H9 (cell line): ENCODE results near the gene FBXL19. TPM values are rescaled to one million over a fixed set of nuclear protein-coding genes. Genes with fewer than 3 reads are reported as not detected.

Experiments used
- DNase-seq: peaks from one replicate; pipeline ENCODE4 v3.0.0-alpha.2; 2017
- H2AFZ ChIP-seq: one replicate; pipeline ENCODE4 v1.6.1; 2013; ENCODE audit warnings: mild to moderate bottlenecking, low read length, control low read depth, moderate library complexity
- H2AK5ac ChIP-seq: 2 replicates; pipeline ENCODE4 v1.6.1; 2013; ENCODE audit warnings: low read length, control low read depth, mixed read lengths; ENCODE audit not compliant: insufficient read length
- H2BK120ac ChIP-seq: one replicate; pipeline ENCODE4 v1.6.1; 2013; ENCODE audit warnings: low read depth, mild to moderate bottlenecking, low read length, control low read depth, inconsistent platforms; ENCODE audit not compliant: poor library complexity, severe bottlenecking
- H2BK12ac ChIP-seq: 2 replicates; pipeline ENCODE4 v1.6.1; 2013; ENCODE audit warnings: low read length, control low read depth, mixed read lengths, low read depth; ENCODE audit not compliant: insufficient read length
- H2BK15ac ChIP-seq: 2 replicates; pipeline ENCODE4 v1.6.1; 2013; ENCODE audit warnings: low read depth, low read length, control low read depth
- H2BK20ac ChIP-seq: one replicate; pipeline ENCODE4 v1.6.1; 2013; ENCODE audit warnings: low read depth, mild to moderate bottlenecking, low read length, control low read depth, inconsistent platforms; ENCODE audit not compliant: poor library complexity, severe bottlenecking
- H2BK5ac ChIP-seq: 2 replicates; pipeline ENCODE4 v1.6.1; 2013; ENCODE audit warnings: low read length, control low read depth, mixed read lengths; ENCODE audit not compliant: insufficient read length
- H3K14ac ChIP-seq: 2 replicates; pipeline ENCODE4 v1.6.1; 2013; ENCODE audit warnings: low read length, control low read depth; ENCODE audit not compliant: insufficient read depth
- H3K18ac ChIP-seq: 2 replicates; pipeline ENCODE4 v1.6.1; 2013; ENCODE audit warnings: low read depth, mild to moderate bottlenecking, mixed read lengths, low read length, control low read depth; ENCODE audit not compliant: insufficient read length
- H3K23ac ChIP-seq: 2 replicates; pipeline ENCODE4 v1.6.1; 2013; ENCODE audit warnings: low read length, control low read depth, mixed read lengths, low read depth; ENCODE audit not compliant: insufficient read length
- H3K23me2 ChIP-seq: 2 replicates; pipeline ENCODE4 v1.6.1; 2013; ENCODE audit warnings: low read depth, mild to moderate bottlenecking, mixed read lengths, low read length, control low read depth; ENCODE audit not compliant: insufficient read length, poor library complexity, severe bottlenecking
- H3K27ac ChIP-seq: 2 replicates; pipeline ENCODE4 v1.5.1; 2013; ENCODE audit warnings: low read length, control low read depth, mixed read lengths, low read depth; ENCODE audit not compliant: insufficient read length
- H3K27me3 ChIP-seq: 2 replicates; pipeline ENCODE4 v1.6.1; 2013; ENCODE audit warnings: low read length, control low read depth, inconsistent platforms; ENCODE audit not compliant: insufficient read depth
- H3K4ac ChIP-seq: 2 replicates; pipeline ENCODE4 v1.6.1; 2013; ENCODE audit warnings: low read depth, mild to moderate bottlenecking, control low read depth, inconsistent platforms, low read length, moderate library complexity
- H3K4me1 ChIP-seq: 2 replicates; pipeline ENCODE4 v1.6.1; 2013; ENCODE audit warnings: low read length, control low read depth, inconsistent platforms; ENCODE audit not compliant: insufficient read depth
- H3K4me2 ChIP-seq: 2 replicates; pipeline ENCODE4 v1.6.1; 2013; ENCODE audit warnings: low read length, control low read depth, mixed read lengths; ENCODE audit not compliant: insufficient read length, insufficient read depth
- H3K56ac ChIP-seq: 2 replicates; pipeline ENCODE4 v1.6.1; 2013; ENCODE audit warnings: low read depth, mild to moderate bottlenecking, mixed read lengths, low read length, control low read depth; ENCODE audit not compliant: insufficient read length
- H3K79me1 ChIP-seq: 2 replicates; pipeline ENCODE4 v1.6.1; 2013; ENCODE audit warnings: low read depth, mild to moderate bottlenecking, moderate library complexity, low read length, control low read depth, inconsistent platforms; ENCODE audit not compliant: insufficient read depth, poor library complexity, severe bottlenecking
- H3K79me2 ChIP-seq: 2 replicates; pipeline ENCODE4 v1.6.1; 2013; ENCODE audit warnings: low read length, control low read depth, inconsistent platforms; ENCODE audit not compliant: insufficient read depth
- H3K9ac ChIP-seq: 2 replicates; pipeline ENCODE4 v1.6.1; 2013; ENCODE audit warnings: low read length, control low read depth, mixed read lengths; ENCODE audit not compliant: insufficient read length; ENCODE audit errors: extremely low read depth
- H3K9me3 ChIP-seq: one replicate; pipeline ENCODE4 v1.6.1; 2013; ENCODE audit warnings: low read depth, low read length, inconsistent platforms; ENCODE audit not compliant: control insufficient read depth
- H3T11ph ChIP-seq: one replicate; pipeline ENCODE4 v1.6.1; 2013; ENCODE audit warnings: mild to moderate bottlenecking, low read length, control low read depth, inconsistent platforms
- H4K20me1 ChIP-seq: one replicate; pipeline ENCODE4 v1.6.1; 2013; ENCODE audit not compliant: control insufficient read depth, insufficient read length, insufficient read depth
- H4K5ac ChIP-seq: 2 replicates; pipeline ENCODE4 v1.6.1; 2013; ENCODE audit warnings: low read depth, mild to moderate bottlenecking, mixed read lengths, low read length, control low read depth; ENCODE audit not compliant: insufficient read length
- H4K8ac ChIP-seq: replicated peaks from 2 replicates; pipeline ENCODE4 v1.6.1; 2013; ENCODE audit warnings: low read length, control low read depth, mixed read lengths, low read depth; ENCODE audit not compliant: insufficient read length
- H4K91ac ChIP-seq: 2 replicates; pipeline ENCODE4 v1.6.1; 2013; ENCODE audit warnings: low read depth, mild to moderate bottlenecking, moderate library complexity, mixed read lengths, low read length, control low read depth; ENCODE audit not compliant: insufficient read length
- H3K27ac Mint-ChIP-seq, 3 experiments: 2 replicates in 2 of 3; 3 replicates in 1 of 3; pipeline ENCODE4 v1.8.0; 2020 to 2021; ENCODE audit warnings: mixed read lengths in 3 of 3, mild to moderate bottlenecking in 1 of 3, moderate library complexity in 1 of 3
- H3K27me3 Mint-ChIP-seq: 2 replicates; pipeline ENCODE4 v1.8.0; 2021; ENCODE audit warnings: low read depth, mild to moderate bottlenecking, moderate library complexity, mixed read lengths
- H3K36me3 Mint-ChIP-seq, 3 experiments: 2 replicates in 2 of 3; 3 replicates in 1 of 3; pipeline ENCODE4 v1.8.0; 2020 to 2021; ENCODE audit warnings: low read depth in 3 of 3, mixed read lengths in 3 of 3; ENCODE audit not compliant: insufficient read depth in 1 of 3
- H3K4me1 Mint-ChIP-seq, 2 experiments: 2 replicates each; pipeline ENCODE4 v1.8.0; 2020; ENCODE audit warnings: mixed read lengths in 2 of 2
- H3K4me3 Mint-ChIP-seq, 2 experiments: 2 replicates in 1 of 2; 3 replicates in 1 of 2; pipeline ENCODE4 v1.8.0; 2020 to 2021; ENCODE audit warnings: mild to moderate bottlenecking in 2 of 2, mixed read lengths in 2 of 2, moderate library complexity in 1 of 2
- H3K9me3 Mint-ChIP-seq, 2 experiments: 2 replicates in 1 of 2; 3 replicates in 1 of 2; pipeline ENCODE4 v1.8.0; 2020; ENCODE audit warnings: mild to moderate bottlenecking in 2 of 2, mixed read lengths in 2 of 2, moderate library complexity in 1 of 2
- WGBS: extraction: QIAGEN DNeasy Blood & Tissue Kit; methylation state at CpG from one replicate; pipeline ENCODE4 v1.1.7; 2013; ENCODE audit warnings: missing lambda C conversion rate, low lambda C conversion rate, mixed read lengths; ENCODE audit not compliant: insufficient read length; ENCODE audit errors: extremely low coverage; 5-methylcytosine and 5-hydroxymethylcytosine counted together
- total RNA-seq: library from RNA; stranded (reverse); gene quantifications from 2 replicates; pipeline ENCODE4 v1.2.1, GENCODE V29; 2021
- TF ChIP-seq, protein P1 (sequence below): fragments of 200-600 bp; sonication (generic); conservative IDR thresholded peaks from 3 replicates; pipeline ENCODE4 v1.8.0; 2021; ENCODE audit warnings: antibody characterized with exemption, mild to moderate bottlenecking

Gene FBXL19
- total RNA-seq, 1 experiment from 2014 or later: 66.8 TPM

GRCh38 chr16:30925995-30926811 is 2.8 kb downstream of the FBXL19 start:
- TF ChIP-seq, protein P1, sequence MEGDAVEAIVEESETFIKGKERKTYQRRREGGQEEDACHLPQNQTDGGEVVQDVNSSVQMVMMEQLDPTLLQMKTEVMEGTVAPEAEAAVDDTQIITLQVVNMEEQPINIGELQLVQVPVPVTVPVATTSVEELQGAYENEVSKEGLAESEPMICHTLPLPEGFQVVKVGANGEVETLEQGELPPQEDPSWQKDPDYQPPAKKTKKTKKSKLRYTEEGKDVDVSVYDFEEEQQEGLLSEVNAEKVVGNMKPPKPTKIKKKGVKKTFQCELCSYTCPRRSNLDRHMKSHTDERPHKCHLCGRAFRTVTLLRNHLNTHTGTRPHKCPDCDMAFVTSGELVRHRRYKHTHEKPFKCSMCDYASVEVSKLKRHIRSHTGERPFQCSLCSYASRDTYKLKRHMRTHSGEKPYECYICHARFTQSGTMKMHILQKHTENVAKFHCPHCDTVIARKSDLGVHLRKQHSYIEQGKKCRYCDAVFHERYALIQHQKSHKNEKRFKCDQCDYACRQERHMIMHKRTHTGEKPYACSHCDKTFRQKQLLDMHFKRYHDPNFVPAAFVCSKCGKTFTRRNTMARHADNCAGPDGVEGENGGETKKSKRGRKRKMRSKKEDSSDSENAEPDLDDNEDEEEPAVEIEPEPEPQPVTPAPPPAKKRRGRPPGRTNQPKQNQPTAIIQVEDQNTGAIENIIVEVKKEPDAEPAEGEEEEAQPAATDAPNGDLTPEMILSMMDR: no peak
- Histone ChIP-seq H2BK12ac (no peak overlapping the region), H3K79me1 (no peaks in the 10 kb centered on the region), H2BK20ac (no peak overlapping the region), H3K27ac (no peak overlapping the region), H3T11ph (no peak overlapping the region), H3K23ac (no peak overlapping the region), H2BK5ac (no peak overlapping the region), H2AK5ac (no peak overlapping the region), H4K8ac (no peak overlapping the region), H3K79me2 (no peaks in the 10 kb centered on the region), H3K18ac (no peak overlapping the region), H2BK15ac (no peak overlapping the region), H3K14ac (no peak overlapping the region), H2BK120ac (no peak overlapping the region), H3K4me1 (no peaks in the 10 kb centered on the region), H4K20me1 (no peaks in the 10 kb centered on the region), H3K4me2 (no peak overlapping the region), H4K91ac (no peak overlapping the region), H2AFZ (no peak overlapping the region), H3K4ac (no peak overlapping the region), H3K23me2 (peaks cover 10% of the 10 kb centered on the region), H4K5ac (no peak overlapping the region), H3K9me3 (no peaks in the 10 kb centered on the region), H3K9ac (no peak overlapping the region), H3K27me3 (no peaks in the 10 kb centered on the region), H3K56ac (no peak overlapping the region)
- Mint-ChIP-seq H3K4me1 (peaks cover 12 to 24% of the 10 kb centered on the region in 2 experiments), H3K9me3 (no peaks in the 10 kb centered on the region; a peak in 1 of 5 replicates), H3K27me3 (no peaks in the 10 kb centered on the region), H3K36me3 (peaks cover 23 to 32% (median 31%) of the 10 kb centered on the region in 3 experiments), H3K27ac (peak overlapping the region; percentile 67 to 87 (median 75); a peak in 5 of 7 replicates), H3K4me3 (peak overlapping the region; percentile 37 to 75)
- DNase-seq: no peak
- no CpG with 5 or more reads among the region's 10 CpGs for WGBS
